ENCODE measurements around the gene SIPA1L3.
A peak's percentile ranks its signal among the peaks of the same experiment; 100 is the strongest.

SIPA1L3 gene

DNA sequence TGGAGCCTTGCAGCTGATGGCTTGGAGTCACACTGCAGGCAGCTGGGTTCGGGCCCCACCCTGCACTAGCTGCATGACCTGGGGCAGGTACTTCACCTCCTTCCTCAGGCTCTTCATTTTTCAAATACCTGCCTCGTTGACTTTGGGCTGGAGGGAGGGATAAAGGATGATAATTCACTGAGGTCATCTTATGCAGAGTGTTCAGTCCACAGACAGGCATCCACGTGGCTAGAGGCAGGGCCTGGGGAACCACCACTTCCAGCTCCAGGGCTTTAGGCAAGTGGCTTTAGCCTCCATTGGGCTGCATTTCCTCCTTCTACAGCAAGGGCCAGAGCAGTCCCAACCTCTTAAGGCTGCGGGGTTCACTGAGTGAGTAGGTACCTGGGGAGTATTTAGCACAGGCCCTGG, 84.8 kb downstream of the SIPA1L3 start:
- Histone ChIP-seq H3K79me1 (ENCODE audit: low read length) (peaks cover 2% of the 10 kb centered on the region), H3K4me3 (ENCODE audit: low read length) (no peak overlapping the region), H4K8ac (ENCODE audit: low read depth, low read length) (no peak overlapping the region), H3K56ac (ENCODE audit: low read length) (no peak overlapping the region), H3K4me1 (ENCODE audit: control insufficient read depth, low read depth, low read length) (peaks cover 6% of the 10 kb centered on the region), H3K36me3 (ENCODE audit: control insufficient read depth, insufficient read depth, low read length) (no peaks in the 10 kb centered on the region), H3K4me2 (ENCODE audit: low read length) (no peak overlapping the region), H2BK120ac (ENCODE audit: low read depth, low read length) (no peak overlapping the region), H3K4ac (ENCODE audit: low read depth, low read length) (no peak overlapping the region), H4K5ac (ENCODE audit: low read length) (no peak overlapping the region), H3K27me3 (ENCODE audit: insufficient read depth, low read length, poor library complexity) (no peaks in the 10 kb centered on the region), H2BK15ac (replicated peaks; ENCODE audit: low read depth) (no peak overlapping the region), H2BK5ac (ENCODE audit: low read length) (no peak overlapping the region), H3K9ac (ENCODE audit: low read length) (no peak overlapping the region), H3K27ac (ENCODE audit: low read depth, low read length) (no peak overlapping the region), H3K18ac (ENCODE audit: low read length) (no peak overlapping the region), H3K23ac (ENCODE audit: low read length) (no peak overlapping the region), H3K79me2 (ENCODE audit: control insufficient read depth, insufficient read depth, low read length) (no peaks in the 10 kb centered on the region), H2AK5ac (ENCODE audit: low read length) (no peak overlapping the region)
- DNase-seq = peak; percentile 93
- no CpG with 5 or more reads among the region's 4 CpGs for WGBS (ENCODE audit: extremely low coverage, insufficient coverage, low lambda C conversion rate)

DNA sequence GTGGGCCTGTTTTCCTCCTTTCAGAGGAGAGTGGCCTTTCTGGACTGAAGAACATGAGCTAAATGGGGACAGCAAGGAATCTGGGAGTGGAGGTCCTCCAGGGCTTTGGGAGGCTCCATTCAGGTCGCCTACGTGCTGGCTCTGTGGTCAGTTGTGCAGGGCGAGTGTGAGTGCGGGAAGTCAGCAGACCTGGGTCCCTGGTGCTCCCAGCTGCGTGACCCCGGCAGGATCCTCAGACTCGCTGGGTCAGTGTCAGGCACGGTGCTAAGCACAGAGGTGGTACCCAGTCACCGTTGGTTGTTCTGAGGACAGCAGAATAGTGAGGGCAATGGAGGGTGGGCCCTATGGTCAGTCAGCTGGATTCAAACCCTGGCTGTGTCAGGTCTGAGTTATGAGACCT, 85.8 kb downstream of the SIPA1L3 start:
- H3K27me3 ChIP-seq (ENCODE audit: insufficient read depth, low read length, poor library complexity) = no peaks in the 10 kb centered on the region
- no peak overlapping the region for H3K27ac ChIP-seq (ENCODE audit: low read depth, low read length)
- H3K9ac ChIP-seq (ENCODE audit: low read length) = no peak overlapping the region
- WGBS (ENCODE audit: extremely low coverage, insufficient coverage, low lambda C conversion rate) = no CpG with 5 or more reads among the region's 9 CpGs
- H3K4me1 ChIP-seq (ENCODE audit: control insufficient read depth, low read depth, low read length) = peaks cover 6% of the 10 kb centered on the region
- no peak overlapping the region for H3K18ac ChIP-seq (ENCODE audit: low read length)
- H2BK120ac ChIP-seq (ENCODE audit: low read depth, low read length) = no peak overlapping the region
- DNase-seq = no peak
- H3K4ac ChIP-seq (ENCODE audit: low read depth, low read length) = no peak overlapping the region
- H2BK5ac ChIP-seq (ENCODE audit: low read length) = no peak overlapping the region
- H3K4me3 ChIP-seq (ENCODE audit: low read length) = no peak overlapping the region
- no peak overlapping the region for H3K4me2 ChIP-seq (ENCODE audit: low read length)
- no peak overlapping the region for H4K5ac ChIP-seq (ENCODE audit: low read length)
- no peaks in the 10 kb centered on the region for H3K36me3 ChIP-seq (ENCODE audit: control insufficient read depth, insufficient read depth, low read length)
- no peak overlapping the region for H3K23ac ChIP-seq (ENCODE audit: low read length)
- H4K8ac ChIP-seq (ENCODE audit: low read depth, low read length) = no peak overlapping the region
- H2BK15ac ChIP-seq (replicated peaks; ENCODE audit: low read depth) = no peak overlapping the region
- no peak overlapping the region for H2AK5ac ChIP-seq (ENCODE audit: low read length)
- peaks cover 2% of the 10 kb centered on the region for H3K79me1 ChIP-seq (ENCODE audit: low read length)
- H3K56ac ChIP-seq (ENCODE audit: low read length) = no peak overlapping the region
- H3K79me2 ChIP-seq (ENCODE audit: control insufficient read depth, insufficient read depth, low read length) = no peaks in the 10 kb centered on the region

DNA sequence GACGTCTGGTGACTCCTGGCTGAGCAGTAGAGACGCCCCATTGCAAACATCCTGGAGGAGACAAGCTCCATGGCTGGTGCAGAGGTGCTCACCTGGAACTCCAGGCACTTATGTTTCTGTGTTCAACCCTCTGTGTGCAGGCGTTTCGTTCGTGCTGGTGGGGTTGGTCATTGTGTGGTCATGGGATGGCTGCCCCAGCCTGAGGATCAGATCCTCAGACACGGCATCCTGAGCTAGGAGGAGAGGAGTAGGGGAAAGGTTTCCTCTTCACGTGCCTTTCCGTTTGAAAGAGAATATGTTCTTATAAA, 87.8 kb downstream of the SIPA1L3 start:
- Histone ChIP-seq H3K4me3 (ENCODE audit: low read length) (no peak overlapping the region), H3K27me3 (ENCODE audit: insufficient read depth, low read length, poor library complexity) (no peaks in the 10 kb centered on the region), H2BK5ac (ENCODE audit: low read length) (no peak overlapping the region), H3K4me2 (ENCODE audit: low read length) (no peak overlapping the region), H4K8ac (ENCODE audit: low read depth, low read length) (no peak overlapping the region), H3K18ac (ENCODE audit: low read length) (no peak overlapping the region), H3K23ac (ENCODE audit: low read length) (no peak overlapping the region), H3K79me2 (ENCODE audit: control insufficient read depth, insufficient read depth, low read length) (no peaks in the 10 kb centered on the region), H4K5ac (ENCODE audit: low read length) (no peak overlapping the region), H3K79me1 (ENCODE audit: low read length) (peaks cover 3% of the 10 kb centered on the region), H3K36me3 (ENCODE audit: control insufficient read depth, insufficient read depth, low read length) (no peaks in the 10 kb centered on the region), H3K27ac (ENCODE audit: low read depth, low read length) (no peak overlapping the region), H2BK15ac (replicated peaks; ENCODE audit: low read depth) (no peak overlapping the region), H3K56ac (ENCODE audit: low read length) (no peak overlapping the region), H2AK5ac (ENCODE audit: low read length) (no peak overlapping the region), H3K4me1 (ENCODE audit: control insufficient read depth, low read depth, low read length) (peaks cover 3% of the 10 kb centered on the region), H2BK120ac (ENCODE audit: low read depth, low read length) (no peak overlapping the region), H3K4ac (ENCODE audit: low read depth, low read length) (no peak overlapping the region), H3K9ac (ENCODE audit: low read length) (no peak overlapping the region)
- DNase-seq = no peak
- no CpG with 5 or more reads among the region's 8 CpGs for WGBS (ENCODE audit: extremely low coverage, insufficient coverage, low lambda C conversion rate)

DNA sequence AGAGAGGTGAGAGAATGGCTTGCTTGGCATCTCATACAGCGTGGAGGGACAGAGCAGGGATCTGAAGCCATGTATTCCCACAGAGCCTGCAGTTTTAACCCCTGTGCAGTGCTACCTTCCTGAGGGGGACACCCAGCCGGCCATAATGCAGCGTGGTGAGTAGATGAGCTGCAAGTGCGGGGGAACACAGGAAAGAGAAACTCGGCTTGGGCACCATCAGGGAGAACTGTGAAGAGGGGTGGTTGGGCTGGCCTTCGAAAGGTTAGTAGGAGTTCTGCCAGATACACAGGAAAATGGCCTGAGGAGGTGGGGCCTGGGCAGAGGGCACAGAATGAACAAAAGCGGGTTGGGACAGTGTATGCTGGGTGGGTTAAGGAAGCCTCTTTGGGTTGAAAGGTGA, 88.3 kb downstream of the SIPA1L3 start:
- no CpG with 5 or more reads among the region's 7 CpGs for WGBS (ENCODE audit: extremely low coverage, insufficient coverage, low lambda C conversion rate)

DNA sequence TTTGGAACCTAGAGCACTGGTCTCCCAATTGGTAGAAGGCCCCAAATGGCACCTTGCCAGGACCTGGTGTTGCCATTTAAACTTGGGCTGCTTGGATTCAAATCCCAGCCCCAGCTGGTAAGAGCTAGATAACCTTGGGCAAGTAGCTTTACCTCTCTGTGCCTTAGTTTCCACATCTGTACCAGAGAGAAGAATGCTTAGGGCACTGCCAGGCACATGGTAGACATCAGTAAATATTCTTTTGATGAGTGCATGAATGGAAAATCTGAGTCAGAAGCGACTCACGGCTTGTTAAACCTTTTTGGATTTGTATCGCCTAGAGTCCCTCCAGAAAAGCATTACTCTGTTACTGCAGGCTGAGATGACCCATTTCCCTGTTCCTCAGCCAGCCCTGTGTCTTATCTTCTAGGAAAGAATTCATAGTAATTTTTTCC, 90.9 kb downstream of the SIPA1L3 start:
- WGBS (ENCODE audit: extremely low coverage, insufficient coverage, low lambda C conversion rate) = no CpG with 5 or more reads among the region's 3 CpGs
- Histone ChIP-seq H4K5ac (ENCODE audit: low read length) (no peak overlapping the region), H3K36me3 (ENCODE audit: control insufficient read depth, insufficient read depth, low read length) (no peaks in the 10 kb centered on the region), H3K79me1 (ENCODE audit: low read length) (peaks cover 2% of the 10 kb centered on the region), H3K23ac (ENCODE audit: low read length) (no peak overlapping the region), H3K4me1 (ENCODE audit: control insufficient read depth, low read depth, low read length) (no peaks in the 10 kb centered on the region), H2AK5ac (ENCODE audit: low read length) (no peak overlapping the region), H4K8ac (ENCODE audit: low read depth, low read length) (no peak overlapping the region), H3K18ac (ENCODE audit: low read length) (no peak overlapping the region), H3K79me2 (ENCODE audit: control insufficient read depth, insufficient read depth, low read length) (no peaks in the 10 kb centered on the region), H3K9ac (ENCODE audit: low read length) (no peak overlapping the region), H3K56ac (ENCODE audit: low read length) (no peak overlapping the region), H3K4ac (ENCODE audit: low read depth, low read length) (no peak overlapping the region), H3K27ac (ENCODE audit: low read depth, low read length) (no peak overlapping the region), H2BK5ac (ENCODE audit: low read length) (no peak overlapping the region), H2BK15ac (replicated peaks; ENCODE audit: low read depth) (no peak overlapping the region), H3K4me3 (ENCODE audit: low read length) (no peak overlapping the region), H3K4me2 (ENCODE audit: low read length) (no peak overlapping the region), H3K27me3 (ENCODE audit: insufficient read depth, low read length, poor library complexity) (no peaks in the 10 kb centered on the region), H2BK120ac (ENCODE audit: low read depth, low read length) (no peak overlapping the region)
- DNase-seq = no peak

More for the DNA sequence above, 88.3 kb downstream of the SIPA1L3 start:
- no peaks in the 10 kb centered on the region for H3K36me3 ChIP-seq (ENCODE audit: control insufficient read depth, insufficient read depth, low read length)
- no peaks in the 10 kb centered on the region for H3K27me3 ChIP-seq (ENCODE audit: insufficient read depth, low read length, poor library complexity)
- no peak overlapping the region for H2BK5ac ChIP-seq (ENCODE audit: low read length)
- no peak overlapping the region for H3K18ac ChIP-seq (ENCODE audit: low read length)
- no peak overlapping the region for H2BK15ac ChIP-seq (replicated peaks; ENCODE audit: low read depth)
- no peak overlapping the region for H3K23ac ChIP-seq (ENCODE audit: low read length)
- no peak overlapping the region for H4K8ac ChIP-seq (ENCODE audit: low read depth, low read length)
- peaks cover 3% of the 10 kb centered on the region for H3K79me1 ChIP-seq (ENCODE audit: low read length)
- no peak overlapping the region for H2AK5ac ChIP-seq (ENCODE audit: low read length)
- H3K27ac ChIP-seq (ENCODE audit: low read depth, low read length) = no peak overlapping the region
- no peak overlapping the region for H3K4ac ChIP-seq (ENCODE audit: low read depth, low read length)
- H3K56ac ChIP-seq (ENCODE audit: low read length) = no peak overlapping the region
- no peak overlapping the region for H3K9ac ChIP-seq (ENCODE audit: low read length)
- no peak overlapping the region for H2BK120ac ChIP-seq (ENCODE audit: low read depth, low read length)
- no peak overlapping the region for H4K5ac ChIP-seq (ENCODE audit: low read length)
- H3K79me2 ChIP-seq (ENCODE audit: control insufficient read depth, insufficient read depth, low read length) = no peaks in the 10 kb centered on the region
- no peak for DNase-seq
- H3K4me1 ChIP-seq (ENCODE audit: control insufficient read depth, low read depth, low read length) = no peaks in the 10 kb centered on the region
- H3K4me3 ChIP-seq (ENCODE audit: low read length) = no peak overlapping the region
- H3K4me2 ChIP-seq (ENCODE audit: low read length) = no peak overlapping the region

DNA sequence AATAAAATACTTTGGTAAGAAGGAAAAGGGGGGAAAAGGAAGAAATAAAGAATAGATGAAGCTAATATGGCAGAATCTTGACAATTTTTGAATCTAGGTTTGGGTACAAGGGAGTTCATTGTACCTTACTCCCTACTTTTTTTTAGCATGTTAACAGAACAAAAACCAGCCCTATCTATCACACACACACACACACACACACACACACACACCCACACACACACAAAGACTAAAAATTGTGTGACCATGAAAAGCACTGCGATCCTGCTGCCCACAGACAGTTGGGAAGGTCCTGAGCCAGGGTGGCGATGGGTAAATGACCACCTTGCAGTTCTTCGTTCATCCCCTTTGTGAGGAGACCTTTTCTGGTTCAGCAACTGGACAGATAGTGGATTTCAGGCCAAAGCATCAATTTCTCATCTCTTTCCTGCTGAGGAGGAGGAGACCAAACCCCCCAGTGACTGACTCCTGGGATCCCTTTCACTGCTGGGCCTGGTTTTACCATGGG, 91.8 kb downstream of the SIPA1L3 start:
- Histone ChIP-seq H3K4me2 (ENCODE audit: low read length) (no peak overlapping the region), H3K79me2 (ENCODE audit: control insufficient read depth, insufficient read depth, low read length) (no peaks in the 10 kb centered on the region), H3K4me1 (ENCODE audit: control insufficient read depth, low read depth, low read length) (peaks cover 3% of the 10 kb centered on the region), H3K23ac (ENCODE audit: low read length) (no peak overlapping the region), H3K79me1 (ENCODE audit: low read length) (peaks cover 2% of the 10 kb centered on the region), H2AK5ac (ENCODE audit: low read length) (no peak overlapping the region), H2BK5ac (ENCODE audit: low read length) (no peak overlapping the region), H3K27me3 (ENCODE audit: insufficient read depth, low read length, poor library complexity) (no peaks in the 10 kb centered on the region), H3K27ac (ENCODE audit: low read depth, low read length) (no peak overlapping the region), H3K4ac (ENCODE audit: low read depth, low read length) (no peak overlapping the region), H3K36me3 (ENCODE audit: control insufficient read depth, insufficient read depth, low read length) (no peaks in the 10 kb centered on the region), H3K56ac (ENCODE audit: low read length) (no peak overlapping the region), H3K4me3 (ENCODE audit: low read length) (no peak overlapping the region), H4K8ac (ENCODE audit: low read depth, low read length) (no peak overlapping the region), H4K5ac (ENCODE audit: low read length) (no peak overlapping the region), H2BK15ac (replicated peaks; ENCODE audit: low read depth) (no peak overlapping the region), H3K18ac (ENCODE audit: low read length) (no peak overlapping the region), H2BK120ac (ENCODE audit: low read depth, low read length) (no peak overlapping the region), H3K9ac (ENCODE audit: low read length) (no peak overlapping the region)
- DNase-seq = no peak
- no CpG with 5 or more reads among the region's 3 CpGs for WGBS (ENCODE audit: extremely low coverage, insufficient coverage, low lambda C conversion rate)

Data from mesendoderm (in vitro differentiated cells).